Mesenchymal stem cell (in vitro differentiated cells and primary cell): ENCODE measurements around the gene LCORL.
A peak's percentile ranks its signal among the peaks of the same experiment; 100 is the strongest.

Experiments used
- DNase-seq: peaks from one replicate; pipeline ENCODE4 v3.0.0-alpha.2; 2013
- H2AFZ ChIP-seq: one replicate; pipeline ENCODE4 v1.6.1; 2013; ENCODE audit warnings: low read depth, mild to moderate bottlenecking, control low read depth, inconsistent platforms, low read length, moderate library complexity
- H2AK5ac ChIP-seq: 2 replicates; pipeline ENCODE4 v1.6.1; 2013; ENCODE audit warnings: low read length, moderate library complexity, mild to moderate bottlenecking, inconsistent platforms; ENCODE audit not compliant: severe bottlenecking
- H2BK120ac ChIP-seq: one replicate; pipeline ENCODE4 v1.6.1; 2013; ENCODE audit warnings: low read depth, mild to moderate bottlenecking, inconsistent platforms, low read length, moderate library complexity
- H2BK12ac ChIP-seq, 2 experiments: one replicate each; pipeline ENCODE4 v1.6.1; 2013; ENCODE audit warnings: inconsistent platforms in 2 of 2, low read length in 2 of 2, mild to moderate bottlenecking in 2 of 2, moderate library complexity in 2 of 2, control low read depth in 1 of 2
- H2BK15ac ChIP-seq: one replicate; pipeline ENCODE4 v1.6.1; 2013; ENCODE audit warnings: mild to moderate bottlenecking, low read depth, inconsistent platforms; ENCODE audit not compliant: poor library complexity, severe bottlenecking
- H2BK5ac ChIP-seq: 2 replicates; pipeline ENCODE4 v1.6.1; 2013; ENCODE audit warnings: low read depth, mild to moderate bottlenecking, low read length, control low read depth, inconsistent platforms; ENCODE audit not compliant: poor library complexity, severe bottlenecking
- H3K14ac ChIP-seq, 2 experiments: one replicate each; pipeline ENCODE4 v1.6.1; 2013; ENCODE audit warnings: inconsistent platforms in 2 of 2, low read length in 2 of 2, control low read depth in 1 of 2, mild to moderate bottlenecking in 1 of 2, moderate library complexity in 1 of 2
- H3K18ac ChIP-seq, 2 experiments: one replicate each; pipeline ENCODE4 v1.6.1; 2013; ENCODE audit warnings: inconsistent platforms in 2 of 2, low read length in 2 of 2, control low read depth in 1 of 2, low read depth in 1 of 2, mild to moderate bottlenecking in 1 of 2
- H3K23ac ChIP-seq, 2 experiments: one replicate each; pipeline ENCODE4 v1.6.1; 2013; ENCODE audit warnings: inconsistent platforms in 2 of 2, low read length in 2 of 2, mild to moderate bottlenecking in 2 of 2, moderate library complexity in 2 of 2, control low read depth in 1 of 2
- H3K27ac ChIP-seq: 2 replicates; pipeline ENCODE4 v1.5.1; 2013; ENCODE audit warnings: mild to moderate bottlenecking, moderate library complexity, low read length, control low read depth, inconsistent platforms; ENCODE audit not compliant: poor library complexity, severe bottlenecking
- H3K27me3 ChIP-seq, 2 experiments: 2 replicates each; pipeline versions ENCODE4 v1.6.1 to v1.7.0; 2013; ENCODE audit warnings: low read length in 2 of 2, mild to moderate bottlenecking in 2 of 2, moderate library complexity in 2 of 2, control low read depth in 1 of 2, inconsistent platforms in 1 of 2; ENCODE audit not compliant: control insufficient read depth in 1 of 2, insufficient read depth in 1 of 2
- H3K36me3 ChIP-seq, 2 experiments: 2 replicates each; pipeline versions ENCODE4 v1.6.1 to v1.7.0; 2013; ENCODE audit warnings: low read length in 2 of 2, control low read depth in 1 of 2, inconsistent platforms in 1 of 2, low read depth in 1 of 2, mild to moderate bottlenecking in 1 of 2; ENCODE audit not compliant: insufficient read depth in 2 of 2, control insufficient read depth in 1 of 2
- H3K4ac ChIP-seq, 2 experiments: one replicate each; pipeline ENCODE4 v1.6.1; 2013; ENCODE audit warnings: inconsistent platforms in 2 of 2, low read length in 2 of 2, mild to moderate bottlenecking in 2 of 2, moderate library complexity in 2 of 2, control low read depth in 1 of 2, low read depth in 1 of 2
- H3K4me1 ChIP-seq: 2 replicates; pipeline ENCODE4 v1.6.1; 2013; ENCODE audit warnings: low read depth, low read length, control low read depth; ENCODE audit not compliant: control insufficient read depth, insufficient read depth
- H3K4me2 ChIP-seq: 2 replicates; pipeline ENCODE4 v1.6.1; 2013; ENCODE audit warnings: low read length, mild to moderate bottlenecking, inconsistent platforms; ENCODE audit not compliant: poor library complexity, severe bottlenecking
- H3K4me3 ChIP-seq, 2 experiments: 2 replicates each; pipeline versions ENCODE4 v1.5.1 to v1.7.0; 2013; ENCODE audit warnings: low read length in 2 of 2, mild to moderate bottlenecking in 2 of 2, control low read depth in 1 of 2, low read depth in 1 of 2; ENCODE audit not compliant: insufficient read depth in 1 of 2
- H3K79me1 ChIP-seq: replicated peaks from 2 replicates; pipeline ENCODE4 v1.6.1; 2013; ENCODE audit warnings: mild to moderate bottlenecking, control low read depth, low read length, inconsistent platforms; ENCODE audit not compliant: poor library complexity, severe bottlenecking
- H3K9ac ChIP-seq: 2 replicates; pipeline ENCODE4 v1.7.0; 2013; ENCODE audit warnings: mild to moderate bottlenecking, low read length, moderate library complexity
- H3K9me3 ChIP-seq: 2 replicates; pipeline ENCODE4 v1.7.0; 2013; ENCODE audit warnings: mild to moderate bottlenecking, low read length; ENCODE audit not compliant: control insufficient read depth
- H4K8ac ChIP-seq: one replicate; pipeline ENCODE4 v1.6.1; 2013; ENCODE audit warnings: inconsistent platforms, mild to moderate bottlenecking, low read length, moderate library complexity
- H4K91ac ChIP-seq: one replicate; pipeline ENCODE4 v1.6.1; 2013; ENCODE audit warnings: mild to moderate bottlenecking, low read length, inconsistent platforms
- WGBS: methylation state at CpG from one replicate; pipeline ENCODE4 v1.1.7; 2013; ENCODE audit warnings: mixed read lengths; 5-methylcytosine and 5-hydroxymethylcytosine counted together

Gene LCORL

GRCh38 chr4:17812801-17813200, 208.8 kb downstream of the LCORL start:
- no peak overlapping the region for H3K23ac ChIP-seq
- no peak overlapping the region for H4K91ac ChIP-seq
- no peaks in the 10 kb centered on the region for H3K4me1 ChIP-seq
- H3K27me3 ChIP-seq, result no peaks in the 10 kb centered on the region
- no peak overlapping the region for H3K4ac ChIP-seq
- H2BK15ac ChIP-seq, result no peak overlapping the region
- H3K79me1 ChIP-seq, result peaks cover 2% of the 10 kb centered on the region
- H3K4me3 ChIP-seq, result peak overlapping the region in 1 of 2 experiments; percentile 98
- H3K27ac ChIP-seq, result no peak overlapping the region
- 80% methylated on average over 3 of the region's 3 CpGs for WGBS
- H2AFZ ChIP-seq, result no peak overlapping the region
- H3K9me3 ChIP-seq, result no peaks in the 10 kb centered on the region
- peak overlapping the region; percentile 98 for H3K9ac ChIP-seq
- no peak overlapping the region for H2BK12ac ChIP-seq
- no peaks in the 10 kb centered on the region for H3K36me3 ChIP-seq
- DNase-seq, result peak; percentile 17
- H2AK5ac ChIP-seq, result no peak overlapping the region
- H2BK5ac ChIP-seq, result no peak overlapping the region
- no peak overlapping the region for H2BK120ac ChIP-seq
- no peak overlapping the region for H3K4me2 ChIP-seq
- H4K8ac ChIP-seq, result no peak overlapping the region
- no peak overlapping the region for H3K14ac ChIP-seq
- H3K18ac ChIP-seq, result no peak overlapping the region

GRCh38 chr4:17812125-17812524, 209.4 kb downstream of the LCORL start:
- Histone ChIP-seq H3K79me1 (peaks cover 2% of the 10 kb centered on the region), H4K91ac (no peak overlapping the region), H3K36me3 (no peaks in the 10 kb centered on the region), H3K4me3 (peak overlapping the region in 1 of 2 experiments; percentile 98), H3K9ac (peak overlapping the region; percentile 98), H3K23ac (no peak overlapping the region), H4K8ac (no peak overlapping the region), H2BK12ac (no peak overlapping the region), H3K4me2 (no peak overlapping the region), H2AFZ (no peak overlapping the region), H2BK120ac (no peak overlapping the region), H3K18ac (no peak overlapping the region), H3K4ac (no peak overlapping the region), H3K27me3 (no peaks in the 10 kb centered on the region), H2BK5ac (no peak overlapping the region), H3K4me1 (no peaks in the 10 kb centered on the region), H3K9me3 (no peaks in the 10 kb centered on the region), H2BK15ac (no peak overlapping the region), H3K14ac (no peak overlapping the region), H3K27ac (no peak overlapping the region), H2AK5ac (no peak overlapping the region)
- WGBS, result 4% methylated on average over 2 of the region's 3 CpGs
- DNase-seq, result no peak

GRCh38 chr4:17811078-17811603, 210.4 kb downstream of the LCORL start:
- Histone ChIP-seq H3K4me1 (no peaks in the 10 kb centered on the region), H3K23ac (no peak overlapping the region), H2BK120ac (no peak overlapping the region), H3K36me3 (no peaks in the 10 kb centered on the region), H3K9me3 (no peaks in the 10 kb centered on the region), H2BK15ac (no peak overlapping the region), H3K27ac (no peak overlapping the region), H4K91ac (no peak overlapping the region), H3K4ac (no peak overlapping the region), H4K8ac (no peak overlapping the region), H3K4me2 (peak overlapping the region; percentile 64), H2AK5ac (no peak overlapping the region), H3K14ac (no peak overlapping the region), H3K9ac (peak overlapping the region; percentile 98), H2AFZ (peak overlapping the region; percentile 83), H3K18ac (peak overlapping the region in 1 of 2 experiments; percentile 41), H3K79me1 (peaks cover under 1% of the 10 kb centered on the region), H2BK5ac (no peak overlapping the region), H3K4me3 (peak overlapping the region; percentile 87 to 98), H2BK12ac (no peak overlapping the region), H3K27me3 (no peaks in the 10 kb centered on the region)
- no peak for DNase-seq
- under 1% methylated on average over 45 of the region's 48 CpGs for WGBS

- DNase-seq, result peak; percentile 99
- Histone ChIP-seq H3K27me3 (no peaks in the 10 kb centered on the region), H2BK15ac (peak within 1 kb of the TSS; percentile 55), H3K79me1 (no peaks in the 10 kb centered on the region), H2AFZ (peak within 1 kb of the TSS; percentile 83), H3K4me1 (no peaks in the 10 kb centered on the region), H3K4me3 (peak within 1 kb of the TSS; percentile 88 to 98), H2AK5ac (no peak within 1 kb of the TSS), H2BK5ac (peak within 1 kb of the TSS; percentile 57), H3K9me3 (no peaks in the 10 kb centered on the region), H3K36me3 (peaks cover 0 to 4% of the 10 kb centered on the region in 2 experiments), H3K9ac (peak within 1 kb of the TSS; percentile 98), H2BK12ac (no peak within 1 kb of the TSS), H3K4ac (peak within 1 kb of the TSS in 1 of 2 experiments; percentile 76), H3K14ac (peak within 1 kb of the TSS in 1 of 2 experiments; percentile 82), H3K4me2 (peak within 1 kb of the TSS; percentile 78), H3K27ac (peak within 1 kb of the TSS; percentile 91), H2BK120ac (no peak within 1 kb of the TSS), H3K18ac (peak within 1 kb of the TSS; percentile 84 to 89), H4K8ac (peak within 1 kb of the TSS; percentile 66), H3K23ac (peak within 1 kb of the TSS in 1 of 2 experiments; percentile 23), H4K91ac (no peak within 1 kb of the TSS)
- under 1% methylated on average over 69 of the region's 69 CpGs for WGBS
Observed at GRCh38 chr4:17810260-17811077, 211.1 kb downstream of the LCORL start, which contains the start of the genes DCAF16 and NCAPG. Gene DCAF16, minus strand, starts transcription at chr4:17810757. Its CDS starts 6,616 bp downstream, at chr4:17804141. Gene NCAPG, plus strand, starts transcription at chr4:17810979. Its CDS starts 99 bp downstream, at chr4:17811078.
